K562 (cell line): ENCODE data around the gene ABCA13. TPM values are rescaled to one million over a fixed set of nuclear protein-coding genes. Genes with fewer than 3 reads are reported as not detected.
A peak's percentile ranks its signal among the peaks of the same experiment; 100 is the strongest.

Experiments
- HSF4 ChIP-seq: fragments of 250-450 bp; sonication (Bioruptor Pico); IDR thresholded peaks from 2 replicates; pipeline ENCODE4 v2.1.2; 2022; ENCODE audit warnings: mild to moderate bottlenecking, moderate library complexity, borderline replicate concordance
- MAZ ChIP-seq, 2 experiments: fragments of 450-650 bp in 1 of 2; sonication (generic) in 1 of 2; formaldehyde crosslinking; IDR thresholded peaks in 1 of 2; conservative IDR thresholded peaks in 1 of 2; 2 replicates each; pipeline versions ENCODE4 v1.4.0 to v1.5.0; 2020; ENCODE audit warnings: mild to moderate bottlenecking in 1 of 2, missing genetic modification reagents in 1 of 2
- NCOR1 ChIP-seq: fragments of 450-650 bp; IDR thresholded peaks from 2 replicates; pipeline ENCODE4 v1.6.1; 2016; ENCODE audit warnings: mild to moderate bottlenecking, moderate library complexity
- NONO ChIP-seq, 2 experiments: fragments of 200-400 bp in 1 of 2; fragments of 450-650 bp in 1 of 2; formaldehyde crosslinking in 1 of 2; IDR thresholded peaks; 2 replicates each; pipeline ENCODE4 v1.6.1; 2017; ENCODE audit warnings: low read depth in 2 of 2, mild to moderate bottlenecking in 2 of 2, moderate library complexity in 2 of 2, low read length in 1 of 2
- PATZ1 ChIP-seq: fragments of 250-450 bp; sonication (Bioruptor Pico); IDR thresholded peaks from 2 replicates; pipeline ENCODE4 v1.5.0; 2020; ENCODE audit warnings: mild to moderate bottlenecking, borderline replicate concordance
- PKNOX1 ChIP-seq: fragments of 450-650 bp; IDR thresholded peaks from 2 replicates; pipeline ENCODE4 v1.6.1; 2016
- PTTG1 ChIP-seq: fragments of 450-650 bp; IDR thresholded peaks from 2 replicates; pipeline ENCODE4 v1.6.1; 2016; ENCODE audit warnings: low read depth, mild to moderate bottlenecking, missing genetic modification characterization, missing compliant biosample characterization
- PYGO2 ChIP-seq: fragments of 450-650 bp; IDR thresholded peaks from 2 replicates; pipeline ENCODE4 v1.6.1; 2016; ENCODE audit warnings: mild to moderate bottlenecking, missing genetic modification characterization, moderate library complexity, missing compliant biosample characterization
- RBM25 ChIP-seq: fragments of 200-400 bp; formaldehyde crosslinking; IDR thresholded peaks from 2 replicates; pipeline ENCODE4 v1.6.1; 2018; ENCODE audit warnings: low read length, low read depth, moderate library complexity; ENCODE audit not compliant: severe bottlenecking
- U2AF2 ChIP-seq: fragments of 200-400 bp; formaldehyde crosslinking; optimal IDR thresholded peaks from 2 replicates; pipeline ENCODE3; 2017; ENCODE audit warnings: low read depth, mild to moderate bottlenecking, low read length
- ZFP1 ChIP-seq: fragments of 450-650 bp; formaldehyde crosslinking; IDR thresholded peaks from 2 replicates; pipeline ENCODE4 v1.4.0; 2020; ENCODE audit warnings: mild to moderate bottlenecking, mixed read lengths
- ZNF146 ChIP-seq: IDR thresholded peaks from one replicate; pipeline ENCODE4 v1.6.1; 2018; ENCODE audit warnings: missing compliant biosample characterization; ENCODE audit not compliant: unreplicated experiment
- ZNF444 ChIP-seq: fragments of 250-450 bp; sonication (Bioruptor Pico); IDR thresholded peaks from 2 replicates; pipeline ENCODE4 v1.4.0; 2020; ENCODE audit warnings: mild to moderate bottlenecking, moderate library complexity
- ZNF507 ChIP-seq: conservative IDR thresholded peaks from 2 replicates; pipeline ENCODE4 v1.6.1; 2017; ENCODE audit warnings: missing genetic modification characterization, missing compliant biosample characterization
- ZNF644 ChIP-seq: fragments of 200-800 bp; sonication (Bioruptor generic); IDR thresholded peaks from 2 replicates; pipeline ENCODE4 v1.6.1; 2016; ENCODE audit warnings: low read depth, missing genetic modification characterization, missing compliant biosample characterization
- ZNF696 ChIP-seq: fragments of 250-450 bp; sonication (Bioruptor Pico); conservative IDR thresholded peaks from 2 replicates; pipeline ENCODE4 v1.4.0; 2020; ENCODE audit warnings: mild to moderate bottlenecking, moderate library complexity
- ZNF79 ChIP-seq: fragments of 250-450 bp; sonication (Bioruptor Pico); IDR thresholded peaks from 2 replicates; pipeline ENCODE4 v1.4.0; 2020; ENCODE audit warnings: low read depth, mild to moderate bottlenecking, moderate library complexity
- polyA plus RNA-seq, 8 experiments: library from polyadenylated mRNA; depleted of rRNA in 4 of 8; stranded (reverse) in 5 of 8; unstranded in 3 of 8; fragments of >200 nt; fragmentation: Nextera tagmentation in 2 of 8; fragmentation: Illumina TruSeq in 1 of 8; extraction: Ambion mirVana in 2 of 8; extraction: Trizol in 1 of 8; gene quantifications; 2 replicates each; pipeline versions ENCODE4 v1.2.1 to v1.2.3, GENCODE V29; 2011 to 2014; ENCODE audit warnings: inconsistent platforms in 1 of 8, missing spikeins in 1 of 8
- total RNA-seq, 7 experiments: library from RNA; depleted of rRNA in 6 of 7; stranded (reverse); fragments of >200 nt in 6 of 7; fragmentation: Illumina TruSeq in 2 of 7; extraction: Trizol in 2 of 7; gene quantifications; 2 replicates each; pipeline versions ENCODE4 v1.2.1 to v1.2.3, GENCODE V29; 2011 to 2021; ENCODE audit warnings: low replicate concordance in 1 of 7
- TF ChIP-seq, protein P1 (sequence below): sonication (generic); formaldehyde crosslinking; IDR thresholded peaks from 2 replicates; pipeline ENCODE4 v1.8.0; 2023; ENCODE audit warnings: missing genetic modification reagents, mild to moderate bottlenecking, borderline replicate concordance
- TF ChIP-seq, protein P2 (sequence below): fragments of 450-650 bp; conservative IDR thresholded peaks from 2 replicates; pipeline ENCODE4 v1.6.1; 2016; ENCODE audit warnings: missing genetic modification characterization, low read depth, mild to moderate bottlenecking, missing compliant biosample characterization, moderate library complexity

Gene ABCA13
- total and polyA plus RNA-seq, 9 of the 15 experiments (the other 6 are each of a cell fraction or from before 2014, with no cell fraction given): 0.14 to 1.5 (median 0.38) TPM

- no peak for TF ChIP-seq ZNF146
- no peak for TF ChIP-seq NONO (IDR thresholded peaks at IDR 0.05; ENCODE audit: low read depth in 2 of 2, low read length in 1 of 2)
- peak; percentile 73; the same call in 1 of the 2 replicates for TF ChIP-seq ZNF696
- no peak for TF ChIP-seq U2AF2
- TF ChIP-seq, protein P1, sequence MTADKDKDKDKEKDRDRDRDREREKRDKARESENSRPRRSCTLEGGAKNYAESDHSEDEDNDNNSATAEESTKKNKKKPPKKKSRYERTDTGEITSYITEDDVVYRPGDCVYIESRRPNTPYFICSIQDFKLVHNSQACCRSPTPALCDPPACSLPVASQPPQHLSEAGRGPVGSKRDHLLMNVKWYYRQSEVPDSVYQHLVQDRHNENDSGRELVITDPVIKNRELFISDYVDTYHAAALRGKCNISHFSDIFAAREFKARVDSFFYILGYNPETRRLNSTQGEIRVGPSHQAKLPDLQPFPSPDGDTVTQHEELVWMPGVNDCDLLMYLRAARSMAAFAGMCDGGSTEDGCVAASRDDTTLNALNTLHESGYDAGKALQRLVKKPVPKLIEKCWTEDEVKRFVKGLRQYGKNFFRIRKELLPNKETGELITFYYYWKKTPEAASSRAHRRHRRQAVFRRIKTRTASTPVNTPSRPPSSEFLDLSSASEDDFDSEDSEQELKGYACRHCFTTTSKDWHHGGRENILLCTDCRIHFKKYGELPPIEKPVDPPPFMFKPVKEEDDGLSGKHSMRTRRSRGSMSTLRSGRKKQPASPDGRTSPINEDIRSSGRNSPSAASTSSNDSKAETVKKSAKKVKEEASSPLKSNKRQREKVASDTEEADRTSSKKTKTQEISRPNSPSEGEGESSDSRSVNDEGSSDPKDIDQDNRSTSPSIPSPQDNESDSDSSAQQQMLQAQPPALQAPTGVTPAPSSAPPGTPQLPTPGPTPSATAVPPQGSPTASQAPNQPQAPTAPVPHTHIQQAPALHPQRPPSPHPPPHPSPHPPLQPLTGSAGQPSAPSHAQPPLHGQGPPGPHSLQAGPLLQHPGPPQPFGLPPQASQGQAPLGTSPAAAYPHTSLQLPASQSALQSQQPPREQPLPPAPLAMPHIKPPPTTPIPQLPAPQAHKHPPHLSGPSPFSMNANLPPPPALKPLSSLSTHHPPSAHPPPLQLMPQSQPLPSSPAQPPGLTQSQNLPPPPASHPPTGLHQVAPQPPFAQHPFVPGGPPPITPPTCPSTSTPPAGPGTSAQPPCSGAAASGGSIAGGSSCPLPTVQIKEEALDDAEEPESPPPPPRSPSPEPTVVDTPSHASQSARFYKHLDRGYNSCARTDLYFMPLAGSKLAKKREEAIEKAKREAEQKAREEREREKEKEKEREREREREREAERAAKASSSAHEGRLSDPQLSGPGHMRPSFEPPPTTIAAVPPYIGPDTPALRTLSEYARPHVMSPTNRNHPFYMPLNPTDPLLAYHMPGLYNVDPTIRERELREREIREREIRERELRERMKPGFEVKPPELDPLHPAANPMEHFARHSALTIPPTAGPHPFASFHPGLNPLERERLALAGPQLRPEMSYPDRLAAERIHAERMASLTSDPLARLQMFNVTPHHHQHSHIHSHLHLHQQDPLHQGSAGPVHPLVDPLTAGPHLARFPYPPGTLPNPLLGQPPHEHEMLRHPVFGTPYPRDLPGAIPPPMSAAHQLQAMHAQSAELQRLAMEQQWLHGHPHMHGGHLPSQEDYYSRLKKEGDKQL: no peak
- peak; percentile 44; the same call in 1 of the 2 replicates for TF ChIP-seq PTTG1 (tag)
- TF ChIP-seq ZNF507 (tag): no peak
- TF ChIP-seq MAZ (CRISPR knock-in tag; conservative IDR thresholded peaks at IDR 0.05 in 1 of 2, IDR thresholded peaks at IDR 0.05 in 1 of 2): peak in 1 of 2 experiments; percentile 54; a peak in 1 of 4 replicates
- peak; percentile 61; the same call in 1 of the 2 replicates for TF ChIP-seq ZNF644 (tag)
- TF ChIP-seq ZFP1 (CRISPR knock-in tag): peak; percentile 65
- peak; percentile 75 for TF ChIP-seq ZNF79 (CRISPR knock-in tag)
- TF ChIP-seq PATZ1 (CRISPR knock-in tag): no peak
- TF ChIP-seq PKNOX1: no peak
- TF ChIP-seq NCOR1: no peak
- 0 out of 2 replicates have a peak, but pooled peaks have one; percentile 65 for TF ChIP-seq ZNF444
- TF ChIP-seq, protein P2, sequence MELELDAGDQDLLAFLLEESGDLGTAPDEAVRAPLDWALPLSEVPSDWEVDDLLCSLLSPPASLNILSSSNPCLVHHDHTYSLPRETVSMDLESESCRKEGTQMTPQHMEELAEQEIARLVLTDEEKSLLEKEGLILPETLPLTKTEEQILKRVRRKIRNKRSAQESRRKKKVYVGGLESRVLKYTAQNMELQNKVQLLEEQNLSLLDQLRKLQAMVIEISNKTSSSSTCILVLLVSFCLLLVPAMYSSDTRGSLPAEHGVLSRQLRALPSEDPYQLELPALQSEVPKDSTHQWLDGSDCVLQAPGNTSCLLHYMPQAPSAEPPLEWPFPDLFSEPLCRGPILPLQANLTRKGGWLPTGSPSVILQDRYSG (tag): no peak
- TF ChIP-seq RBM25: no peak
- TF ChIP-seq PYGO2 (tag): peak; percentile 89
- peak; percentile 76; the same call in 1 of the 2 replicates for TF ChIP-seq HSF4 (CRISPR knock-in tag)
Measured at GRCh38 chr7:48472640-48473039, 301.4 kb downstream of the ABCA13 start (continued).
